Neuronal stem cell (in vitro differentiated cells): ENCODE measurements around the gene PRF1.
A peak's percentile ranks its signal among the peaks of the same experiment; 100 is the strongest.

Experiments used
- DNase-seq: peaks from one replicate; pipeline ENCODE4 v3.0.0-alpha.2; 2013; ENCODE audit warnings: low spot score
- H2AFZ ChIP-seq: one replicate; pipeline ENCODE4 v1.6.1; 2013; ENCODE audit warnings: mild to moderate bottlenecking, low read length, inconsistent platforms
- H2AK5ac ChIP-seq: 2 replicates; pipeline ENCODE4 v1.6.1; 2013; ENCODE audit warnings: low read depth, mild to moderate bottlenecking, inconsistent platforms, low read length, moderate library complexity, mixed read lengths
- H2BK120ac ChIP-seq: 2 replicates; pipeline ENCODE4 v1.6.1; 2013; ENCODE audit warnings: low read depth, mild to moderate bottlenecking, inconsistent platforms, low read length, moderate library complexity, mixed read lengths
- H2BK12ac ChIP-seq: one replicate; pipeline ENCODE4 v1.6.1; 2013; ENCODE audit warnings: low read length, inconsistent platforms
- H2BK15ac ChIP-seq: 2 replicates; pipeline ENCODE4 v1.6.1; 2013; ENCODE audit warnings: mild to moderate bottlenecking, low read length, inconsistent platforms, mixed read lengths
- H2BK5ac ChIP-seq: one replicate; pipeline ENCODE4 v1.6.1; 2013; ENCODE audit warnings: inconsistent platforms, mild to moderate bottlenecking, low read length, moderate library complexity
- H3K14ac ChIP-seq: one replicate; pipeline ENCODE4 v1.6.1; 2013; ENCODE audit warnings: low read length, inconsistent platforms
- H3K18ac ChIP-seq: 2 replicates; pipeline ENCODE4 v1.6.1; 2013; ENCODE audit warnings: low read length, inconsistent platforms
- H3K23ac ChIP-seq: 2 replicates; pipeline ENCODE4 v1.6.1; 2013; ENCODE audit warnings: low read depth, mild to moderate bottlenecking, mixed read lengths, low read length, inconsistent platforms; ENCODE audit not compliant: poor library complexity
- H3K27ac ChIP-seq: replicated peaks from 3 replicates; pipeline ENCODE4 v1.5.1; 2013; ENCODE audit warnings: low read length, inconsistent platforms
- H3K27me3 ChIP-seq, 3 experiments: 2 replicates each; pipeline ENCODE4 v1.6.1; 2013; ENCODE audit warnings: low read length in 3 of 3, mild to moderate bottlenecking in 2 of 3, inconsistent platforms in 1 of 3, low read depth in 1 of 3, mixed read lengths in 1 of 3, moderate library complexity in 1 of 3; ENCODE audit not compliant: control insufficient read depth in 3 of 3, insufficient read depth in 3 of 3
- H3K36me3 ChIP-seq, 2 donors: replicated peaks in 1 of 2; 2 replicates each; pipeline ENCODE4 v1.6.1; 2013; ENCODE audit warnings: low read length in 2 of 2; ENCODE audit not compliant: control insufficient read depth in 2 of 2, insufficient read depth in 2 of 2
- H3K4ac ChIP-seq: 2 replicates; pipeline ENCODE4 v1.6.1; 2013; ENCODE audit warnings: inconsistent platforms, mild to moderate bottlenecking, low read length, moderate library complexity
- H3K4me1 ChIP-seq, 2 donors: 1 replicate in 1 of 2; 2 replicates in 1 of 2; pipeline ENCODE4 v1.6.1; 2013; ENCODE audit warnings: low read length in 2 of 2, low read depth in 1 of 2; ENCODE audit not compliant: control insufficient read depth in 2 of 2, insufficient read depth in 1 of 2
- H3K4me2 ChIP-seq: one replicate; pipeline ENCODE4 v1.6.1; 2013; ENCODE audit warnings: mild to moderate bottlenecking, low read length, inconsistent platforms; ENCODE audit not compliant: insufficient read depth, poor library complexity, severe bottlenecking
- H3K4me3 ChIP-seq, 2 donors: 2 replicates each; pipeline ENCODE4 v1.5.1; 2013; ENCODE audit warnings: low read length in 2 of 2, mild to moderate bottlenecking in 2 of 2, inconsistent platforms in 1 of 2, moderate library complexity in 1 of 2
- H3K79me1 ChIP-seq: one replicate; pipeline ENCODE4 v1.6.1; 2013; ENCODE audit warnings: low read depth, mild to moderate bottlenecking, inconsistent platforms, low read length, moderate library complexity
- H3K9ac ChIP-seq: one replicate; pipeline ENCODE4 v1.6.1; 2013; ENCODE audit warnings: mild to moderate bottlenecking, low read depth, low read length, inconsistent platforms; ENCODE audit not compliant: poor library complexity
- H3K9me3 ChIP-seq, 2 donors: replicated peaks in 1 of 2; 2 replicates each; pipeline versions ENCODE3 to v1.6.1; 2013; ENCODE audit warnings: low read length in 2 of 2, mild to moderate bottlenecking in 2 of 2, inconsistent platforms in 1 of 2, low read depth in 1 of 2, mixed read lengths in 1 of 2, moderate library complexity in 1 of 2; ENCODE audit not compliant: control insufficient read depth in 2 of 2, insufficient read depth in 1 of 2
- H4K8ac ChIP-seq: one replicate; pipeline ENCODE4 v1.6.1; 2013; ENCODE audit warnings: low read depth, mild to moderate bottlenecking, inconsistent platforms, low read length, moderate library complexity
- H4K91ac ChIP-seq: one replicate; pipeline ENCODE4 v1.6.1; 2013; ENCODE audit warnings: low read length, low read depth, mild to moderate bottlenecking, inconsistent platforms; ENCODE audit not compliant: poor library complexity
- WGBS, 2 donors: extraction: QIAGEN DNeasy Blood & Tissue Kit; methylation state at CpG; one replicate each; pipeline ENCODE4 v1.1.7; 2013; ENCODE audit warnings: missing lambda C conversion rate in 2 of 2, mixed read lengths in 1 of 2; ENCODE audit not compliant: insufficient read length in 2 of 2, insufficient replicate concordance in 1 of 2; ENCODE audit errors: extremely low coverage in 2 of 2; 5-methylcytosine and 5-hydroxymethylcytosine counted together

Gene PRF1

GRCh38 chr10:70622541-70622940 lies 20.0 kb upstream of the PRF1 start:
- peaks cover 0 to under 1% (median 0%) of the 10 kb centered on the region in 3 experiments for H3K27me3 ChIP-seq
- H3K9me3 ChIP-seq, result peaks cover 2 to 9% of the 10 kb centered on the region in 2 donors
- H3K18ac ChIP-seq, result peak overlapping the region; percentile 27
- H3K27ac ChIP-seq, result no peak overlapping the region
- no peak overlapping the region for H2BK12ac ChIP-seq
- no peak overlapping the region for H3K4me2 ChIP-seq
- H3K36me3 ChIP-seq, result no peaks in the 10 kb centered on the region
- H4K8ac ChIP-seq, result no peak overlapping the region
- no peak overlapping the region for H3K9ac ChIP-seq
- H4K91ac ChIP-seq, result no peak overlapping the region
- no peaks in the 10 kb centered on the region for H3K4me1 ChIP-seq
- H2BK5ac ChIP-seq, result no peak overlapping the region
- no peak overlapping the region for H2BK120ac ChIP-seq
- H2AFZ ChIP-seq, result no peak overlapping the region
- WGBS, 2 donors, result no CpG with 5 or more reads among the region's 3 CpGs
- H2BK15ac ChIP-seq, result no peak overlapping the region
- peak overlapping the region; percentile 61 for H2AK5ac ChIP-seq
- no peaks in the 10 kb centered on the region for H3K79me1 ChIP-seq
- no peak overlapping the region for H3K4me3 ChIP-seq
- no peak overlapping the region for H3K4ac ChIP-seq
- H3K14ac ChIP-seq, result no peak overlapping the region
- no peak overlapping the region for H3K23ac ChIP-seq
- no peak for DNase-seq

DNA sequence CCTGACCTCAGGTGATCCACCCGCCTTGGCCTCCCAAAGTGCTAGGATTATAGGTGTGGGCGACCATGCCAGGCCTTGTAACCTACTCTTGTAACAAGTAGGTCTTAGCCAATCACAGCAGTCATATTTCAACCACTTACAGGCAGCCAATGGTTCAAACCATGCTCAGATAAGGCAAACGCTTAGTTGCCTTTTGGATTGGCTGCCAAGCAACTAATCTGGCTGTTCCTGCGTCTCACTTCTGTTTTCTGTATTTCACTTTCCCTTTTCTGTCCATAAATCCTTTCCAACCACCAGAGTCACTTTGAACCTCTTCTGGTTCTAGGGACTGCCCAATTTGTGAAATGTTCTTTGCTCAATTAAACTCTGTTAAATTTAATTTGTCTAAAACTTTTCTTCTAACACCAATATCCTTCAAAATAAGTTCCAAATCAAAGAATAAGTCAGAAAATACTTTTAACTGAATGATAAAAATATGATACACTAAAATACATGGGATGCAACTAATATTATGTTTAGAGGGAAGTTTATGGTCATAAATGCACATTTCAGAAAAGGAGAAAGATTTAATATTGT lies 19.1 kb upstream of the PRF1 start:
- Histone ChIP-seq H3K23ac (no peak overlapping the region), H3K4me3 (no peak overlapping the region), H3K4me2 (no peak overlapping the region), H3K9ac (no peak overlapping the region), H3K14ac (no peak overlapping the region), H3K9me3 (peaks cover 2 to 9% of the 10 kb centered on the region in 2 donors), H3K18ac (no peak overlapping the region), H3K36me3 (no peaks in the 10 kb centered on the region), H3K27ac (no peak overlapping the region), H3K4me1 (no peaks in the 10 kb centered on the region), H2BK120ac (no peak overlapping the region), H2BK15ac (no peak overlapping the region), H3K4ac (no peak overlapping the region), H2BK12ac (no peak overlapping the region), H2BK5ac (no peak overlapping the region), H3K27me3 (peaks cover 0 to 7% (median 0%) of the 10 kb centered on the region in 3 experiments), H3K79me1 (no peaks in the 10 kb centered on the region), H4K91ac (no peak overlapping the region), H2AFZ (no peak overlapping the region), H4K8ac (no peak overlapping the region), H2AK5ac (no peak overlapping the region)
- no peak for DNase-seq
- no CpG with 5 or more reads among the region's 4 CpGs for WGBS, 2 donors

DNA sequence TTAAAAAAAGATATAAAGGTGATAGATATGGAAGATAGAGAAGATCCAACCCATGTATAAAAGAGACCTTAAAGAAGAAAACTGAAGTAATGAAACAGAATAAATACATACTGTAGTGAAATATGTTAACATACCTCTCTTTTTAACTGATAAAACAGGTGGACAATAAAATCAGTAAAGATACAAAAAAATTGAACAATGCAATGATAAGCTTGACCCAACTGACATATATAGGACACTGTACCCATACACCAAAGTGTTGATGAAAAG lies 17.4 kb upstream of the PRF1 start:
- Histone ChIP-seq H3K4me2 (no peak overlapping the region), H2BK15ac (no peak overlapping the region), H3K4me3 (no peak overlapping the region), H3K4me1 (no peaks in the 10 kb centered on the region), H2BK5ac (no peak overlapping the region), H4K8ac (no peak overlapping the region), H4K91ac (no peak overlapping the region), H3K18ac (no peak overlapping the region), H3K4ac (no peak overlapping the region), H2BK120ac (no peak overlapping the region), H3K36me3 (no peaks in the 10 kb centered on the region), H3K9ac (no peak overlapping the region), H3K9me3 (peaks cover 4 to 9% of the 10 kb centered on the region in 2 donors), H3K79me1 (no peaks in the 10 kb centered on the region), H2AK5ac (no peak overlapping the region), H3K27ac (no peak overlapping the region), H3K14ac (no peak overlapping the region), H3K23ac (no peak overlapping the region), H2AFZ (no peak overlapping the region), H2BK12ac (no peak overlapping the region), H3K27me3 (peaks cover 0 to 7% (median 0%) of the 10 kb centered on the region in 3 experiments)
- DNase-seq, result no peak

DNA sequence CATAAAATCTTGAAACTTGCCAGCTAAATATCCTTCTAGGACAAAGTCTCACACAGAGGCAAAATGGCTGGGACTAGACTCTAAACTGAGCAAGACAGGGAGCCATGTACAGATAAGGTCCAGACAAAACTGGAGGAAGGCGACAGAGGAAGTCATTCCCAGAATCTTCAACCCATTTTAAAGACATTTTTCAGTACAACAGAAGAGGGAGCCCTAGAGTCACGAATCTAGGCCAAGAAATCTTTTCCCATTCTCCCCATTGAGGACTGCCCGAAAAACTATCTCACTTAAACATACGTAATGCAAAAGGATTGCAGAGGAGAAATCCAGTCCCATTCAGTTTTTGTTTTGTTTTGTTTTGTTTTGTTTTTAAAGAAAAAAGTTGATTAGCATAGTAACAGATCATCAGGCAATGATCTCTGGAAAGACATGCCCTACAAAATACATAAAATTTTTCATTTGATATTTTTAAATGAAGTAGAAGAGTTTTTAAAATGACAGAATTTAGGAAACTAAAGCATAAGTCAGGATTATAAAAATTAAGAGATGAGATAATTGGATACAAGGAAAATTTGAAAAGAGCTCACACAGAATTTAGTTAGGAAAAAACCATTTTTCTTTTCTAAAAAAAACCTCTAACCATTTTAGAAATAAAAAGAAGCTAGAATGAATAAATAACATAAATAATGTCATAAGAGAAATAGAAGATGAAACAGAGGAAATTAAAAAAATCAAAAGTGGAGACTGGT lies 16.9 kb upstream of the PRF1 start:
- Histone ChIP-seq H2AK5ac (no peak overlapping the region), H2BK15ac (no peak overlapping the region), H2BK120ac (no peak overlapping the region), H3K18ac (no peak overlapping the region), H2BK5ac (no peak overlapping the region), H3K9me3 (peaks cover 4 to 9% of the 10 kb centered on the region in 2 donors), H4K91ac (no peak overlapping the region), H2AFZ (no peak overlapping the region), H3K14ac (no peak overlapping the region), H3K9ac (no peak overlapping the region), H3K4me2 (no peak overlapping the region), H3K23ac (no peak overlapping the region), H3K36me3 (no peaks in the 10 kb centered on the region), H3K4ac (no peak overlapping the region), H3K4me3 (no peak overlapping the region), H2BK12ac (no peak overlapping the region), H3K27me3 (peaks cover 0 to 10% (median 0%) of the 10 kb centered on the region in 3 experiments), H4K8ac (no peak overlapping the region), H3K4me1 (no peaks in the 10 kb centered on the region), H3K27ac (no peak overlapping the region), H3K79me1 (no peaks in the 10 kb centered on the region)
- DNase-seq, result no peak
- no CpG with 5 or more reads among the region's 4 CpGs for WGBS, 2 donors
